SH-SY5Y (cell line): ENCODE results near the gene DDX60.
A peak's percentile ranks its signal among the peaks of the same experiment; 100 is the strongest.

Experiments used
- GATA2 ChIP-seq: IDR thresholded peaks from 2 replicates; pipeline ENCODE4 v1.6.1; 2011; ENCODE audit warnings: mild to moderate bottlenecking, low read depth, low read length
- GATA3 ChIP-seq: IDR thresholded peaks from 2 replicates; pipeline ENCODE4 v1.6.1; 2011; ENCODE audit warnings: low read depth, mild to moderate bottlenecking, low read length, moderate library complexity

- TF ChIP-seq GATA3 (no peak), GATA2 (peak; percentile 40; the same call in 1 of the 2 replicates)
Measured at GRCh38 chr4:168309781-168310180, 8.8 kb downstream of the DDX60 start.
